ELR (cell line): ENCODE results near the gene RIMS3.
A peak's percentile ranks its signal among the peaks of the same experiment; 100 is the strongest.
"Not testable (repeated sequence)": the region's sequence is repeated elsewhere in the genome, so short reads cannot be mapped to it uniquely, and the experiment has no call there.

ENCODE experiments used
- DNase-seq: peaks from one replicate; pipeline ENCODE4 v3.0.0-alpha.2; 2015; ENCODE audit warnings: low read depth

The RIMS3 gene

DNA sequence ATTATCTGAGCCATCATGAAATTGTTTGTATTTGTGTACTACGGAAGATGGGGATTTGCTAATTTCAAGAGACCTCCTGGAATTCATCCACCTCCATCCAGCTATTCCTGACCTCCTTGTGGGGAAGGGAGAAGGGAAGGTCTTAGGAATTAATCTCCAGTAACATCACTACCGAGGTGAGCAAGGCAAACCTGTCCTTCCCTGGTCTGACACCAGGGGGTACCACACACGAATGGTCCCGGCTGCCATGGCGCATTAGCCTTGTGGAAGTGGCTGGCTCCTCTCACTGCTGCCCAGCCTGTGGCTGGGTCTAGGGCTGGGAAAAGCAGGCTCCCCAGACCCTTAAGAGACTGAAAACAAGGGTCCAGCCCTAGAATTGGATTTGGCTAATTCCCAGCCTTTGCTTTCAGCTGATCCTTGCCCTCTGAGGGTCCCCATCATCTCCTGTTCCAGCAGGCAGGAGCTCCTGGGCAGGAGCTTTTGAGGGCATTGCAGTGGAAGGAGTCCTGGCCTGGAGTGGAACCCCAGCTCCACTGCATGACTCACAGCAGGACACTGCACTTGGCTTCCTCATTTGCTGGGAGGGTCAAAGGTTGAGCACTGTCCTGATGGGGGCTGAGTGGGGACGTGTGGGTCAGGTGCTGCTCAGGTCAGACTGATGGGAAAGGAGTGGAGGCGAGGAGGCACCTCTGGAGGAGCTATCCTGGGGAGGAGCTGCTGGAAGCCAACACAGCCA lies 34.8 kb downstream of the RIMS3 start:
- peak; percentile 61 for DNase-seq

DNA sequence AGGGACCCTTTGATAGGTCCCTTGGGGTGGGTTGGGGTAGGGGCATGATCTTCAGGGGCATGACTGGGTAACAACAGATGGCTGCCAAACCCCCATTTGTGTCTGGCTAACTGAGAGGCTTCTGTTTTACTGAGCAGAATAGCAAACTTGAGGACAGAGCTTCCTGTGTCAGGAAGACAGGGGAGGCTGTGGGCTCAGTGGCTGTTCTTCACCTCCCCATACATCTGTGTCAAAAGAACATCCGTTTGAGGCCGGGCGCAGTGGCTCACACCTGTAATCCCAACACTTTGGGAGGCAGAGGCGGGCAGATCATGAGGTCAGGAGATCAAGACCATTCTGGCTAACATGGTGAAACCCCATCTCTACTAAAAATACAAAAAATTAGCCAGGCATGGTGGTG lies 35.9 kb downstream of the RIMS3 start:
- DNase-seq: not testable (repeated sequence)

DNA sequence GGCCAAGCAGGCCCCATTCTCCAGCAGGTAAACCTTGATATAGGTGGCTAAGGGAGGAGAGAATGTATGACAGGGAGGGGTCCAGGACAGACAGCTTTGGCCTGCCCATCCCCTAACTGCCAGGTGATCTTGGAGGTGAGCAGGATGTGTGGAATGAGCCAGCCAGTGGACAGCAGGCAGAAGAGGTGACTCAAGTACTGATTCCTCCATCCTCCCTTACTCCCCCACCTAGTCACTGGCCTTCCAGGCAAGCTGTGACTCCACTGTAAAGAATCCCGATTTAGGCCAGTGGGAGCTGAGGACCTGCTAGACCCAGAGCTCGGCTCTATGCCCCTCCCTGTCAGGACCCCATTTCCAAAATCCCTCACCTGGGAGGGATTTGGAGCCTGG lies 36.6 kb downstream of the RIMS3 start:
- DNase-seq: peak; percentile 24

DNA sequence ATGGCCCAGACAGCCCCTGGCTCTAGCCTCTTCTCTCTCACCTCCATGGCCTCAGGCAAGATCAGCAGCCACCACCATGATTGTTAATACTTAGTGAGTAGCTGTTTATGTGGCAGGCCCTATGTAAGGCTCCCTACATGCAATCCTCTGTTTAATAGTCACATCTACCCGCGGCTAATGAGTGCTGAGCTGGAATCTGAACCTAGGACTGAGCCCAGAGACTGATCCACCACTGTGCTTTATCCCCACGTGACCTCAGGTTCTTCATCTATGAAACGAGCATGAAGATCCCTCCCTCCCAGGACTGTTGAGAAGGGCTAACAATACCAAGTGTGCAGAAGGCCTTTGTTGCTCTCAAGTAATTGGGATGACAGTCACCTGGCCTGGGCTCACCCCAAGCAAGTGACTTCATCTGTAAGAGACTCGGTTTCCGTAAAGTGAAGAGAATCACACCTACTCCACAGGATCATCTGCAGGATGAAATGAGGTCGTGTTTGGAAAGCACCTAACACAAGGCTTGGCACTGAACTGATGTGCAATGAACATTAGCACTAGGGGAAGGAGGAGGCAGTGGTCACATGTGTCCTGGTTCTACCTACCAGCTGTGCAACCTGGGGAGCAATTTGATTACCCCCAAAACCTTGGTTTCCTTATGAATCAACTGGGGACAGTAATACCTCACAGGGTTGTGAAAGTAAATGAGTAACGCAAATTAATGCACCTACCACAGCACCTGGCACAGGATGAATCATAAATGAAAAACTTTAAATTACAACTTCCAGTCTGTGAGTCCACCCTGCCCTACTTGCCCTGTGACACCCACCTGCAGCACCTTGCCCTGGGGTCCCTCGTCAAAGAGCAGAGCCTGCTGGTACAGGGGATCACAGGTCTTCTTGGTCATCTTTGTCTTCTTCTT lies 37.2 kb downstream of the RIMS3 start:
- DNase-seq: no peak

DNA sequence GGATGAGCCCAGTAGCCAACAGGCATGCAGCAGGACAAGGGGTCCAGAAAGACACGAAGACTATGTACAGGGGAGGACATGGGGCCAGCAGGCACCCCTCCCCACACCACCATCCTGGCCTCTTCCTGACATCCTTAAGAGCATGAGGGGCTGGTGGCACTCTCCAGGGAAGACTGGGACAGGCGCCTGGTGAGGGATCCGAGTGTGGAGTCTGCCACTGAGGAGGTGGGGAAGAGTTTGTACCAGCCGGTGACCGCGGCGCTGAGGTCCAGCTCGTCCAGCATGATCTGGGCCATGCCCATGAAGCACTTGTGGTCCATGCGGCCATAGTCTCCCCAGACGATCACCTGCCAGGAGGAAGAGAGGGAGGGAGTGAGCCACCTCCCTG lies 39.1 kb downstream of the RIMS3 start:
- DNase-seq: no peak

DNA sequence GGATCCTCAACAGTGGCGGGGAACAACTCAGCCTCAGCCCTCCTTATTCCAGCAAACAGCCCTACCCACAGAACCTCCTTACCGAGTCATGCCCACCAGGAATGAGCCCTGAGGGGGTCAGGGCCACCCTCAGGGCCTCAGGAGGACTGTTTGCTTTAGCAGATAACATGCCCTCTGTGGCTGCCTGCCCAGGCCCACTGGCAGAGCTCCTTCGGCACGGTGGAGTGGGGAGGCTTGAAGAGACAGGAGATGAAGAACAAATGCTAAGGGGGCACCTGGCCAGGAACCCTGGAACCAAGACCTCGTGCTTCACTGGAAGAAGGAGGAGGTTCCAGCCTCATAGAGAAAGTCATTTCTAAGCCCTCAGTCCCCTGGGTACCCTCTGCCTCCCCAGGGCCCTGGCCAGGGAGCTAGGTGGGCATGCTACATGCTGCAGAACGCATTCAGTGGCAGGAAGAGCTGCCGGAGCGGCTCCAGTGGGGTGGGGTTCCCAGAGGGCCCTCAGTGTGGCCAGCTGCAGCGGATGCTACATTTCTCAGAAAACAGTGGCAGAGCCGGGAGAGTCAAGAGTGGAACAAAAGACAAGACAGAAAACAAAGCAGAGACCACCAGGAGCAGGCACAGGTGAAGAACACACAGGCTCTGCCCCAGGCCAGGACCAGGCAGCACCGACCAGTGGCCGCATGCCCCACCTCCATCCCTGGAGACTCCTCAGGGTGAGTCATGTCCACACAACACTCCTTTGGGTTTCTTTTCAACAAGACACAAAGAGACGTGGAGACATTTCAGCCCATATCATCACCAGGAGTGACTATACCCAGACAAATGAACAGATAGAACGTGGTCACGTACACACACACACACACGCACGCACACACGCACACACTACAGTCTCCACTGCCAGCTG lies 39.8 kb downstream of the RIMS3 start:
- DNase-seq: peak; percentile 54

DNA sequence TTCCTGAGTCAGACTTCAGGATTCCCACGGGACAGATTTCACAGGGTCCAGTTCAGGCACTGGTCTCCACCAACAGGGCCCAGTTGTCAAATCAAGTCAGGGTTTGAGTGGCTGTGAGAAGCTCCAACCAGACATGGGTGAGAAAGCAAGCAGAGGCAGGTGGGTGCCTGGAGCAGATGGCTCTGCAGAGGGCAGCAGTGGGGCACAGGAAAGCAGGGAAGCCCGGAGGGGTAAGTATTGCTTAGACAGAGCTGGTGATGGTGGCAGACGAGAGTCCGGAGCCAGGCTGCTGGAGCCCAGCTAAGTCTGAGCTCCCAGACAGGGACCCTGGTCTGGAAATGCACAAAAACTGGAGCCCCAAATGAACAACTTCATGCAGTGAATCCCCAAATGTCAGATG lies 40.4 kb downstream of the RIMS3 start:
- peak; percentile 44 for DNase-seq

DNA sequence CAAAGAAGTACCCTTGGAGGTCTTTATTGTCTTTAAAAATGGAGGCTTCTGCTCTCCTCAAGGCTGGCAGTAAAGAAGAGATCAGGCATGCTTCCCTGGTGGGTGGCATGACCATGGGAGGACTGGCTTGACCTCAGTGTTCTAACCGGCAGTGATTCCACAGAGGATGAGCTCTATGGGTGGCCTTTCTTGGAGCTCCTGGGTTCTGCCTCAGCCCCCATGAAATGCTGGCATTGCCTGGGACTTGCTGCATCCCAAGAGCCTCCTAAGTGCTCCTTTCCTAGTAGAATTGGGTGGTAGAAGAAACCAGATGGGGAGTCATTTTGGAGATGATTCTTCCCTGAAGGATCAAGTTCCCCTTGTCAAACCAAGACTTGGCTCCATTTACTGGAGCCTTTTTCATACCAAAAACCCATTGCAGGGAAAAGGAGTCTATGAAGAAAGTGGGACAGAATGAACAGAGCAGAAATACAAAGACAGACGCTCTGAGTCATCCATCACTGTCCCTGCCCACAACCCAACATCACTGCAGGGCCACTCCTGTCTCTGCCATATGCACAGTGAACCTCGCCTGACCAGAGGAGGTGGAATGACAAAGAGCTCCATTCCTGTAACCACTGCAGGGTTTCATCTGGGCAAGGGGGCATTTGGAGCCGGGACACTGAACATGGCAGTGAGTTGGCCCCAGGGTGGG lies 42.4 kb downstream of the RIMS3 start:
- DNase-seq: no peak

DNA sequence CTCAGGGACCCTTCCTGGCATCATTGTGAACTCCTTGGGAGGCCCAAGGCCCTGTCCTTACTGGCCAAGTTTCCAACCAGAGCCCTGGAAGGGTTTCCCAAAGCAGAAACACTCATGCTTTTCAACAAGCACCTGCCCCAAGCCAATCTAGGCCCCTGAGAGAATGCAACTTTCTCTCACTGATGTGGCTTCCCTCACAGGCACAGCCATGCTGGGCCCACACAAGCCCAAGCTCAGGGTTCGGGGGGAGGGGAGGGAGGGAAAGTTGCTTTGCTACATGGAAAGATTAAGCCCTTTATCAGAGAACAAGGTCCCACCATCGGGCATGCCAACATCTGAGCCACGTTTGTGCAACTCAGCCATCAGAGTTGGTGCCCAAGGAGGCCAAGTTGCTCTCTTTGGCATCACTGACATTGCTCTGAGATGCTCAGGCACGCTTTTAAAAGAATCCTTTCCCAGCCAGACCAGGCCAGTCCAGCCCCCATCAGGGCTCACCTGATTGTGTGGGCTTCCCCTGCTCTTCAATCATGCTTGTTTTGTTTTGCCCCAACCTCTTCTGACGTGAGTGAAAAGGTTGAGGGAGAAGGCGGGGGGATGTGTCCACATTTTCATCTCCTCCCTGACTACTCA lies 43.5 kb downstream of the RIMS3 start:
- no peak for DNase-seq

DNA sequence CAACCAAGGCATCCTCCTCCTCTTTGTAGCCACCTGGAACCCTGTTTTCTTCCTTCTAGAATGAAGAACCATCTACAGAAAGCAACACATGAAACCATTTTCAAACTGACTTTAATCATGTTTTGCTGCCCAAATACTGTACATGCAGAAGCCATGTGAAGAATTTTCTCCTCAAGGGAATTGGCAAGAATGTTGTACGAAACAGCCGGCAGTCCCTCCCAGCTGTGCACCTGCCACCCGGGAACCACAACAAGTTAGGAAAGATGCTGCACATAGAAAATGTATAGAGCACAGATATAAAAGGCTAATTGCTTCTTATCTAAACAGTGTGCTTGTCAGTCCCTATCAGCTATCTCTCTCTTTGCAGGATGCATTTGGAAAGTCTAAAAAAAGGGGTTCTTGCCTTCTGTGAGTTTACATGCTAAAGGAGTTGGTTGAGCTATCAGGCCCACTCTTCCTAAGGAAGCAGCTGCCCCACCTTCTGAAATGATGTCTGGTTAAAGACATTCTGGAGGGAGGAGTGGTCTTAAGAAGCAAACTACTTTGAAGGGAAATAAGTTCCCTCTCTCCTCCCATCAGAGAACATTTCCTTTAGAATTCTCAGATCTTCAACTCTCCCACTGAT lies 44.8 kb downstream of the RIMS3 start:
- DNase-seq: no peak

DNA sequence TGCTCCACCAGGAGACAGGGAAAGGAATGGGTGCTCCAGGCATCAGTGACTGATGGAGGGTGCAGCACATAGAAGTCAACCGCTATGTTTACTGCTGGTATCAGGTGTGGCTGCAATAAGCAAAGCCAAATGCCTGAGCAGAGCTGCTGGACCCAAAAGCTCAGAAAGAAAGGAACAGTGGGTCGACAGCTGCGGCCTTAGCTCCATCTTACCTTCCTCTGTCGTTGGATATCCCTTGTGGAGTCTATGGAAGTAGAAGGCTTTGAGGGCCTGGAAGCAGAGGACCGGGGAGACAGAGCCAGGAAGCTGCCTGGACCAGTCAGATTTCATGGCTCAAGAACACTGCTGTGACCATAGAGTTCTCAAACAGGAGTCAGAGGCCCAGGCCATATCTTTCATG lies 45.3 kb downstream of the RIMS3 start:
- no peak for DNase-seq

DNA sequence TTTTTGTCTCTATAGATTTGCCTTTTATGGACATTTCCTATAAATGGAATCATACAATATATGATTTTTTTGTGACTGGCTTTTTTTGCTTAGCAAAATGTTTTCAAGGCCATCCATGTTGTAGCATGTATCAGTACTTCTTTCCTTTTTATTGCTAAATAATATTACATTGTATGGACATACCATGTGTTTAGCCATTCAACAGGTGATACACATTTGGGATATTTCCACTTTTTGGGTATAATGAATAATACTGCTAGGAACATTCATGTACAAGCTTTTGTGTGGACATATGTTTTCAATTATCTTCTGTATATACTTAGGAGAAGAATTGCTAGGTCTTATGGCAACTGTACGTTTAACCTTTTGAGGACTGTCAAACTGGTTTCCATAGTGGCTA lies 47.4 kb downstream of the RIMS3 start:
- DNase-seq: no peak

DNA sequence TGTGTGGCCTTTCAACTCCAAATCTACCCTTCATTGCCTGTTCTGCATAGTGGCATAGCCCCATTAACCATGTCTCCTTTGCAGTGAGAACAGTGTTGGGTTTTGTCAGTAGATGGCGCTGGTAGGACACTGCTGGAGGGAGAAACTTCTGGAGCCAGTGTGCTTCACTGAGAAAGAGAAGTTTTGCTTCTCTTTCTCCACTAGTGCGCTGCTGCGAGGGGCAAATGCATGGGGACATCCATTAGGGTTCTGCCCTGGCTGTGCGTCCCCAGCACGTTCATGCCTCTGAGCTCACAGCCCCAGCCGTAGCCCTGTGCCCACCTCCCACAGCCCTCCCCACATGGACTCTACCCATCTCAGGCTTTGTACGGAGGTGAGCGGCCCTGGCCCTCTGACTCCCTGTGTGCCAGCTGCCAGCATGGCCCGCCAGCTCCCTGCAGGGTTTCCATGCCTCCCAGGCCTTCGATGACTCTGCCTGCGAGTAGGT lies 53.1 kb downstream of the RIMS3 start:
- DNase-seq: peak; percentile 72

DNA sequence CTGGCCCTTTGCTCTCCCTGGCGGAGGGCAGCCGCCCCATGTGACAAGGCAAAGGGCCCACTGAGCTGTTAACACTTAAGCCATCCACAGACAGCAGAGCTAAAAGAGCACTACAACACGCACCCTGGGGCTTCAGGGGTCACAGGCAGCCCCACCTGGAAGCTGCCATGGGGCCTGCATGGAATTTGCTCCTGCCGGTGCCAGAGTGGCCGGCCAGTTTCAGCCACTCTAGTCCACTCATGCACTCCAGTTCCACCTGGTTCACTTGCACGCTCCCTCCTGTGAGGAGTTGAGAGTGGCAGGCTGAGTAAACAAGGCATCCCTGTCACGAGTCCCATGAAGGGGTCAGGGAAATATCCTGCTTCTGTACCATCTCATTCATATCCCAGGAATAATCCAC lies 55.3 kb downstream of the RIMS3 start:
- no peak for DNase-seq

DNA sequence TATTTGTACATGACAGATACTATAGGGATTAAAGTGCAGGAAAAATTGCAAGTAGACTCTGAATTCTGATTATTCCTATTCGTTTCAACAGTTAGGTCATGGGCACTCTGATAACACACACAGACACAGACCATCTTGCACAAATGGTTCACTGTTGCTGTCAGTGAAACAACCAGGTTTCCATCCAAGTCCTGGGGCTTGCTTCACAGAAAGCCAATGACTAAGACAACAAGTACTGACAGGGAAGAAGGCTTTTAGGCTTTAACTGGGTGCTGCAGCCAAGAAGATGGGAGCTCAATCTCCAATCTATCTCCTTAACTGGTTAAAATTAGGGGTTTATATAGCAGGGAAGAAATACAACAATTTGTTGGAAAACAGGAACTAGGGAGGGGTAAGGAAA lies 57.6 kb downstream of the RIMS3 start:
- no peak for DNase-seq

DNA sequence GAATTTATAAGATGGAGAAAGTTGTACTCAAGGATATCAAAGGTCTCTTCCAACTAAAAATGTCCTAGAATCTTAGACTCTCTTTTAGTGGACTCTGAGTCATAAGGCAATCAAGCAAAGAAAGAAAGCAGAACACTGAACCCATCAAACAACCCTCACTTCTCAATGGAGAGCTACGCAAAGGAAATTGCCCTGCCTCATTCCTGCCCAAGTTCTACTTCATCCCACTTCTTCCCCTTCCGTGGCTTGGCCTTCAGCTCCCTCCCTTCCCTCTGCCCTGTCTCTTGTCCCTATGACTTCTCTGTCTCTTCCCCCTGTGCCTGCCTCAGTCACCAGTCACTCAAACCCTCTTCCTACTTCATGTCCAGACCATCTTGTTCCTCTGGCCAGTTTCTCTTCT lies 58.5 kb downstream of the RIMS3 start:
- no peak for DNase-seq

DNA sequence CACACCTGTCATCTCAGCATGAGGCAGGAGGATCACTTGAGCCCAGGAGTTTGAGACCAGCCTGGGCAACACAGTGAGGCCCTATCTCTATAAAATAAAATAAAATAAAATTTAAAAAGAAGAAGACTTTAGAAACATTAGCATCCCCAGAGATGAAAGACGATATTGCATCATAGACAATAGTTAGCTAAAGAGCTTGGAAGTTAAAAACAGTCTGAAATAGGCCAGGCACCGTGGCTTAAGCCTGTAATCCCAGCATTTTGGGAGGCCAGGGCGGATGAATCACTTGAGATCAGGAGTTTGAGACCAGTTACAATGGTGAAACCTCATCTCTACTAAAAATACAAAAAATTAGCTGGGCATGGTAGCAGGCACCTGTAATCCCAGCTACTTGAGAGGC lies 59.3 kb downstream of the RIMS3 start:
- no peak for DNase-seq

DNA sequence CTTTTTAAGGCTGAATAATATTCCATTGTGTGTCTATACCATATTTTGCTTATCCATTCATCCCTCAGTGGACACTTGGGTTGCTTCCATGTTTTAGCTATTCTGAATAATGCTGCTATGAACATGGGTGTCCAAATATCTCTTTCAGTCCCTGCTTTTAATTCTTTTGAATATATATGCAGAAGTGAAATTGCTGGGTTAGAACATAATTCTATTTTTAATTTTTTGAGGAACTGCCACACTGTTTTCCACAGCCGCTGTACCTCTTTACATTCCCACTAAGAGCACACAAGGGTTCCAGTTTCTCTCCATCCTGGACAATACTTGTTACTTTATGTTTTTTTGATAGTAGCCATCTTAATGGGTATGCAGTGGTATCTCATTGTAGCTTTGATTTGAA lies 65.6 kb downstream of the RIMS3 start:
- no peak for DNase-seq

DNA sequence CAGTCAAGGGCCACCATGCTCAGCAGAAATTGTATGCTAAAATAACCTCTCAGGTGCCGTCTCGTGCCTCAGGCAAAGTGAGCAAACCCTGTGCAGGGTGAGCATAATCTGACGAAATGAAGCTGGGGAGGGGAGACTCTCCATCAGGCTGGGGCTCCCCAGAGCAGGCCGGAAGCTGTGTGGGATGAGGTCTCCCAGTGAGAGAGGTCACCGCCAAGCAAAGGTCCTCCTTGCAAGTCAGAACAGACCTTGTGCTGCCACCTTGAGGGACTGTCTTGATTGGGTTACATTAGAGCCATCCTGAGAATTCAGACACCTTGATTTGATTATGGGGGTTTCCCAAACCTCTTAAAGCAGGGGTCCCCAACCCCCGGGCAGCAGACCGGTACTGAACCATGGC lies 69.9 kb downstream of the RIMS3 start:
- DNase-seq: no peak

DNA sequence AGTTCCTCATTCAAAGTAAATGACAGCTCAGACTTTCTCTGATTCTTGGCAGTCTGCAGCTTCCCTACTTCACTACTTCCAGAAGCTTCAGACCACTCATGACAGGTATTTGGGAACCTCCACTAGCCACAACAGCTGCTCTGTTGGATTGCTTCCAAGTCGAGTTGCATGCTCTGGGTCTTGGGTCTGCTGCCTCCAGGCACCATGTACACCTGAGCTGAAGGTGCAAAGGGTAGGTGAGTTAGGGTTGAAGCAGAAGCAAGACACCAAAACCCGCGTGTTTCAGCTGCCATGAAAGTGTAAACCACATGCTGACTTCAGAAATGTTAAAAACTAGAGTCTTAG lies 71.3 kb downstream of the RIMS3 start:
- DNase-seq: no peak
